HG03432 (cell line): ENCODE results near the gene SLC25A26.

Experiments used
- ATAC-seq: cut with Tn5 transposase; IDR thresholded peaks from one replicate; pipeline ENCODE4 v1.9.1; 2021; ENCODE audit warnings: mild to moderate bottlenecking, moderate library complexity; ENCODE audit not compliant: unreplicated experiment

SLC25A26 gene

DNA sequence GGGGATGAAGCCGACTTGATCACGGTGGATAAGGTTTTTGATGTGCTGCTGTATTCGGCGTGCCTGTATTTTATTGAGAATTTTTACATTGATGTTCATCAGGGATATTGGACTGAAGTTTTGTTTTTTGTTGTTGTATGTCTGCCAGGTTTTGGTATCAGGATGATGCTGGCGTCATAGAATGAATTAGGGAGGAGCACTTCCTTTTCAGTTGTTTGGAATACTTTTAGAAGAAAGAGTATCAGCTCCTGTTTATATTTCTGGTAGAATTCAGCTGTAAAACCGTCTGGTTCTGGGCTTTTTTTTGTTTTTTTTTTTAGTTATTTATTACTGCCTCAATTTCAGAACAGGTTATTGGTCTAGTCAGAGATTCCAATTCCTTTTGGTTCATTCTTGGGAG, 93.7 kb downstream of the SLC25A26 start:
- no peak for ATAC-seq

DNA sequence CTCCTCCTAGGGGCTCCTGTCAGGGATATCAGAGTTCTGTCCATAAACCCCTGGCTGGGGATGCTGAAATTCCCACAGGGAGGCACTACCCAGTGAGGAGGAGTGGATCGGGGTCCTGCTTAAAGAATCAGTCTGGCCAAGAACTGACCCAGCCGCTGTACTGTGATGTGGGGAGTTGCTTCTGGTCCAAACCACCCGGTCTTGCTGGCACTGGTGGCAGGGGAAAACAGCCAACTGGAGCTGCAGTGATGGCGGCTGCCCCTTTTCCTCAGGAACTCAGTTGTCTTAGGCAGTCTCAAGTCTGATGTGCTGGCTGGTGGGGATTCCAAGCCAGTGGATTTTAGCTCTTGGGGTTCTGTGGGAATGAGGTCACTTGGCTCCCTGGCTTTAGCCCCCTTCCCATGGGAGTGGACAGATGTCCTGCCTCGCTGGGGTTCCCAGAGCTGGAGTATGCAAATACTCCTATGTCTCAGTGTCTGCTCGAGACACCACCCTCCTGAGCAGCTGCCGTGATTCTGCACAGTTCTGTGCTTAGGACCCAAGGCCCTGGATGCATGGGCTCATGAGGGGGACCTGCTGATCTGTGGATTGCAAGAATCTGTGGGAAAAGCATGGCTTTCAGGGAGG, 97.1 kb downstream of the SLC25A26 start:
- no peak for ATAC-seq

GRCh38 chr3:66320390-66320789, 99.6 kb downstream of the SLC25A26 start:
- ATAC-seq = no peak

DNA sequence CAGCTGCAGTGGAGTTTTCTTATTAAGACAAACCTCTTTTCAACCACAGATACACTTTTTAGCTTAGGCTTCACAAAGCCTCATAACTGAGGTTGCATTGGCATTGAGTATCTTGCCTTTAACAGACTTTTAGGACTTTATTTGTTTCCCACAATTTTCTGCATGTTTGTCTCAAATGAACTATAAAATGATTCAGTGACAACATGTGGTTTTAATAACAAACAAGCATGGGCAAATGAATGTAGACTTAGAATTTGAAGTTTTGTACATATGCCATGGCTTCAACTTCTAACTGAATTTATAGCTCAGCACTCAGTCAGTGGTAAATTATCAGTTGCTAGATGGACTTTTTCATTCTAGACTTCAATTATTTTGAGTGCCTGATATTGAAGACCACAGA, 101.6 kb downstream of the SLC25A26 start:
- no peak for ATAC-seq

DNA sequence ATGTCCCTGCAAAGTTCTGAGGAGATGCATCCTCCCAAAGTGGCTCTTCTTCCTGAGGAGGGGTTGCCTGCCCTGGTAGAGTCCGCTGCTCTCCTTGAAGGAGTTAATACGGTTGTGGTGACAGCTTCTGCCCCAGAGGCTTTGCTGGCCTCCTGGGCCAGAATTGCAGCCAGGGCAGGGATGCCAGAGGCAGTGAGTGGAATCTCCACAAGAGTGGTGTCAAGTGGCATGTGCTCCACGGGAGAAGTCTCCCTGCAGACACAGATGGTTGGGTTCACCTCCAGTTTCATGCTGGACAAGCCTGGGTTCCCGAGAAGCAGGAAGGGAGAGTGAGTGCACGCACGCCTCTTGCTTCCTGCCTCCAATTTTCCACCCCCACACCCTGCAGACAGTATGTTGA, 105.5 kb downstream of the SLC25A26 start:
- ATAC-seq = no peak

DNA sequence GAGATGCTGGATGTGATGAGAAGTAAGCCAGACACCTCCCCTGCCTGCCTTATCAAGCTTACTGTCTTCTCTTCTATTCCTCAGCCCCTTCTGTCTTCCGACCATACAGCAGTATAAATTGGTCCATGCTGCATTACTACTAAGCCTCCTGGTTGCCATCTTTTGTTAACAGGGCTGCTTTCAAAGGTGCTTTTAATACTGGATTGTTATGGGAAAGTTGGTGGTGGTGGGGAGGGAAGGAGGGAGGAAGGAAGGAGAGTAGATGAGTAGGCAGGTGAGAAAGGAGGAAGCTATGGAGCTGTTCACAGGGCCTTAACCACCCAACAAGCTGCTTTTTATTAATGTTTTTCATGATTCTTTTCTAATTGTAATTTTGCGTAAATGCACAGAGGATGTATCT, 114.9 kb downstream of the SLC25A26 start:
- ATAC-seq = no peak

DNA sequence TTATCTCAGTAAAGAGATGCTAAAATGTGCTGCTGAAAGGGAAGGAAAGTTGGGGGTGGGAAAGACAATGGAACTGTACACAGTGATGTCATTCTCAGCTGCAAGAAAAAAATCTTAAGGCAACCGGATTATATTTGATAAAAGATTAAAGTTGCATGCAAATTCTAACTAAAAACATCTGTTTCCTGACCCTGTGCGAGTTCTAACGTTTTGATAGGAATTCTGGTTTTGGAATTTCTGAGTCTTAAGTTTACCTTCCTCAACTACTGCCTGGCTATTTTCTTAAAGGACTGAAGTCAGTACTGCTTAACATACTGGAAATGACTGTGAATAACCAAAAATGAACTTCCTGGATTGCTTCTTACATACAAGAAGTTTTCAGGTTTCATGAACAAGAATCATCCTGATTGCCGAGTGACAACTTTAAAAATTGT, 115.5 kb downstream of the SLC25A26 start:
- ATAC-seq = no peak

DNA sequence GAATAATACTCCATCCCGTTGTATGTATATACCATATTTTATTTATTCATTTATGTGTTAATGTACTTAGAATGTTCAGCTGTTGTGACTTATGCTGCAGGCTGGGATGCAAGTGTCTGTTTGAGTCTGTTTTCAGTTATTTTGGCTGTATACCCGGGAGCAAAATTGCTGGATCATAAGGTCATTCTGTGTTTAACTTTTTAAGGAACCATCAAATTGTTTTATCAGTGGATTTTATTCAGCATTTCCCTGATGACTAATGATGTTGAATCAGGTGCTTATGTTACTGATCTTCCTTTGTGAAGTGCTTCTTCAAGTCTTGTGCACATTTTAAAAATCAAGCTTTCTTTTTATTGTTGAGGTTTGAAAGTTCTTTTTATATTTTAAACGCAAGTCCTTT, 118.1 kb downstream of the SLC25A26 start:
- ATAC-seq = no peak

DNA sequence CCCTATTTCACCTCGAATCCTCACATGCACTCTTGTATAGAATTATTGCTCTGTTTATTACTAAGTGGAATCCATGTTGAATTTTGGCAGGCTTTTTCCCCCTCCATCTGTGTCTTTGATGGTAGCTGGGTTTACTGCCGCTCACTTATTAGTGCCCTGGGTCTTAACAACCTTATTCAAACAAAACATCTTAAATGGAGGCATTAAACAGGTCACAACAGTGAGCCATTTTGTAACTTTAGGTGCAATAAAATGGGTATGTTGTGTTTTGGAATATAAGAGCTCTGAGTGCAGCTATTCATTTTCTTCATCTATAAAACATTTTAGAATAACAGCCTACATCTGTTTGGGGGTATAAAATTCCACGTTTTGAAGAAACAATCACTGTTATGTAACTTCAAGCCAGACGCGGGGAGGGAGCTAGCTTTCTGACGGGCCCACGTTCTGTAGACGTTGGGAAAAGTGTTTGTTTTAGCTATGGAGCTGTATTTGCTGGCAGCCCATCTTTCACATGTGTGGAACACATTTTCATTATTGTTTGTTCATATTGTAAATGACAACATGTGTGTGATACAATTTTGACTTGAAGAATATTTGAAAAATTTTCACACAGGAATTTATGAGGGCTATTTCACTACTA, 122.0 kb downstream of the SLC25A26 start:
- no peak for ATAC-seq

GRCh38 chr3:66344391-66344811, 123.6 kb downstream of the SLC25A26 start:
- no peak for ATAC-seq

- no peak for ATAC-seq
Measured at GRCh38 chr3:66344848-66345578, 124.2 kb downstream of the SLC25A26 start.

- no peak for ATAC-seq
Measured at GRCh38 chr3:66348704-66349103, 127.9 kb downstream of the SLC25A26 start.

DNA sequence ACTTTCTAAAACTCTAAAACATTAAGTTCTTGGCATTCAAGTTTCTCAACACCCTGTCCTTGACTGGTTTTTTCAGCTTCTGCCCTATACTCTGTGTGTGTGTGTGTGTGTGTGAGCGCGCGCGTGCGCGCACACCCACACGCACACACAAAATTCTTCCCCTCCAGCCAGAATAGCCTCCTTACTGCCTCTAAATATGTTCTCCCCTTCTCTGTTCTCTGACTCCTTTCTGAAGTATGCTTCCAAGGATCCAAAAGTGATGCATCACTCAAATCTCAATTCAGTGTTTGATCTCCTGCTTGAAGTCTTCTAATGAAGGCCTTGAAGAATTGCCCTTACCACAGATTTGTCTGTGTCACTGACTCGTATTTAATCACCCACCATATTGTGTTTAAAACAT, 129.8 kb downstream of the SLC25A26 start:
- ATAC-seq = no peak

GRCh38 chr3:66353039-66353438, 132.2 kb downstream of the SLC25A26 start:
- ATAC-seq = no peak

DNA sequence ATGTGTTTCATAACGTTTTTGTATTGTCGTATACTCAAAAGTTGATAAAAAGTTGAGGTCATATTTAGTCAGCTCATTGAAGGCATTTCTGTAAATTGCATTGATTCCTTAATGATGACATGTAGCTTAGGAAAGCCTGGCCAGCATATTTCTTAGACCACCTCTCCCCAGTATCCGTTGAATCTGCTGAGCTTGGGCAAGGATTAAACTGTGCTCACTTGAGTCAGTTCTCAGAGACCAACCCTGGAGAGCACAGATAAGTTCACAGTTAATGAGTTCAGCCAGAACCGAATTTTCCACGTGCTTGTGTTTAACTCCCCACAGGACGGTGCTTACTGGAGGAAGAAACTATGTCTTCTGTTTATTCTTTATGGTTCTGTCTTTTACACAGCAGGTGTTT, 132.7 kb downstream of the SLC25A26 start:
- ATAC-seq = no peak

DNA sequence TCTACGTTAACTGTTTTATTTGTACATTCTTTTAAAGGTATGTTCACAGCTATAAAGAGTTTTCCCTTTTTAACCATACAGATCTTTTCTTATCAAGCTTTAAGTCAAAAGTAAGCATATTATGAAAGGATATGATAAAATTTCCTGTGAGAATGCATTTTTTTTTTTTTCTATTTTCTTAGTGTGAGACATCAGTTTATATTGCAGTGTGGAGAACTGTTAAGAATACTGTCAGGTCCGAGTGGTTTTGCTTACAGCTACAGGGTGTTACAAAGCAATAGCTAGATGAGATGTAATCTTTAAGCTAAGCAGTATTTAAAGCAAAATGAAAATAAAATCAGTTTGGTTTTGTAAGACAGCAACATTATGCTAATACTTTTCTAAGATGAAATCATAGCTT, 133.2 kb downstream of the SLC25A26 start:
- ATAC-seq = no peak

DNA sequence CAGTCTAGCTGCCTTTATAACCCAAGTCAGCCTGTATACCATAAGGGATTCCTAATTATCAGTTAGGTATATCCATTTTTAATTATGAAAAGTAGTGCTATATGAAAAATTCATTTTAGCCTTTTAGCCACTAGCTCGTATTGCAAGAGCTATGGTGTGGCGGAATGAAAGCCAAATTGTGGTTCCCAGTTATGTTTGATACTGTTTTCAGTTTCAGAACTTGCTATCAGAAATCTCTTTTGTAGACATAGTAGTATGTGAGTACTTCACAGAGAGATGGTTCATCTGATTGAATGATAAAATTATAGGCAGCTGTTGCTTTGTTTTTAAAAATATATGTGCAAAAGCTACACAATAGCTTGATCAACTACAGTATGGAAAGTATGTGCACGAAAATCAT, 134.6 kb downstream of the SLC25A26 start:
- ATAC-seq = peak; percentile 80

GRCh38 chr3:66355997-66356396, 135.2 kb downstream of the SLC25A26 start:
- no peak for ATAC-seq

- no peak for ATAC-seq
Measured at GRCh38 chr3:66361356-66361755, 140.6 kb downstream of the SLC25A26 start.

GRCh38 chr3:66362541-66362941, 141.7 kb downstream of the SLC25A26 start:
- ATAC-seq = no peak

DNA sequence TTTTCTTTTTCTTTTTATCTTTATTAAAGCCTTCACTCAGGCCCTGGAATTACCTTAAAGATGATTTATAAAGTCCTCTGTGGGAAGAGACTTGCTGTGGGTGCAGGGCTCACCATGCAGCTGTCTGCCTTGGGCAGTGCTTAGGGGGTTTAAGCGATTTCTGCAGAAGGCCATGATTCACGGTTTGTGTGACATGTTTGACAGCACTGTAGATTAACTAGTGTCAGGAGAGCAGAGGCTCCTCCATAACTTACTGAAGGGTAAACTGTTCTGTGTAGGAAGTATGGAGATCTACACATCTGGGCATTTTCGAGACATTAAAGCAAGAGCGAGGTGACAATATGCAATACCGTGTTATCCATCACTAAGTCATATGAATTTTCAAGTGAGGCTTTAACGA, 142.3 kb downstream of the SLC25A26 start:
- ATAC-seq = no peak

GRCh38 chr3:66365080-66365479, 144.3 kb downstream of the SLC25A26 start:
- ATAC-seq = no peak
